ENCODE data around the gene PPP2R3B. TPM values are rescaled to one million over a fixed set of nuclear protein-coding genes. Genes with fewer than 3 reads are reported as not detected.

The PPP2R3B gene
- total RNA-seq, 2 donors from 2014 or later, result 23.9 to 37.8 TPM

- no peak for DNase-seq (ENCODE audit: low spot score in 2 of 2)
- peaks cover 0 to 4% of the 10 kb centered on the region in 2 donors for H3K9me3 Mint-ChIP-seq
- ATAC-seq, result no peak
- H3K36me3 Mint-ChIP-seq, result peaks cover 19 to 36% of the 10 kb centered on the region in 2 donors
- H3K27ac Mint-ChIP-seq, result no peak overlapping the region
Measured at GRCh38 chrX:363621-364375, 22.9 kb downstream of the PPP2R3B start.

GRCh38 chrX:362937-363620 is 23.6 kb downstream of the PPP2R3B start:
- Mint-ChIP-seq H3K9me3 (peaks cover 0 to 4% of the 10 kb centered on the region in 2 donors), H3K27ac (no peak overlapping the region), H3K36me3 (peaks cover 22 to 37% of the 10 kb centered on the region in 2 donors)
- DNase-seq (ENCODE audit: low spot score in 2 of 2), result no peak
- ATAC-seq, result no peak

- H3K9me3 Mint-ChIP-seq, result peaks cover 5 to 10% of the 10 kb centered on the region in 2 donors
- no peak overlapping the region for H3K27ac Mint-ChIP-seq
- ATAC-seq, result no peak
Measured at GRCh38 chrX:362351-362750, 24.4 kb downstream of the PPP2R3B start.

GRCh38 chrX:361231-362145 is 25.2 kb downstream of the PPP2R3B start:
- Mint-ChIP-seq H3K27ac (peak overlapping the region in 1 of 2 donors; percentile 67), H3K36me3 (peaks cover 38 to 52% of the 10 kb centered on the region in 2 donors), H3K9me3 (peaks cover 6 to 12% of the 10 kb centered on the region in 2 donors)
- DNase-seq (ENCODE audit: low spot score in 2 of 2), result no peak
- ATAC-seq, result no peak

More at GRCh38 chrX:362351-362750, 24.4 kb downstream of the PPP2R3B start:
- DNase-seq (ENCODE audit: low spot score in 2 of 2), result no peak
- peaks cover 29 to 44% of the 10 kb centered on the region in 2 donors for H3K36me3 Mint-ChIP-seq

GRCh38 chrX:360496-361150 is 26.1 kb downstream of the PPP2R3B start:
- DNase-seq (ENCODE audit: low spot score in 2 of 2) (no peak), ATAC-seq (no peak)
- Mint-ChIP-seq H3K27ac (no peak overlapping the region), H3K36me3 (peaks cover 44 to 58% of the 10 kb centered on the region in 2 donors), H3K9me3 (peaks cover 6 to 12% of the 10 kb centered on the region in 2 donors)

- DNase-seq (ENCODE audit: low spot score in 2 of 2), result no peak
- ATAC-seq, result no peak
- Mint-ChIP-seq H3K27ac (no peak overlapping the region), H3K9me3 (peaks cover 6 to 12% of the 10 kb centered on the region in 2 donors), H3K36me3 (peaks cover 49 to 61% of the 10 kb centered on the region in 2 donors)
Measured at GRCh38 chrX:358651-359143, 28.0 kb downstream of the PPP2R3B start.

GRCh38 chrX:357693-358471 is 28.8 kb downstream of the PPP2R3B start:
- Mint-ChIP-seq H3K27ac (peak overlapping the region; percentile 88 to 92), H3K36me3 (peaks cover 49 to 61% of the 10 kb centered on the region in 2 donors), H3K9me3 (peaks cover 6 to 12% of the 10 kb centered on the region in 2 donors)
- DNase-seq (ENCODE audit: low spot score in 2 of 2) (peak in 1 of 2 donors; percentile 22), ATAC-seq (peak; percentile 94 to 96)

- peaks cover 6 to 12% of the 10 kb centered on the region in 2 donors for H3K9me3 Mint-ChIP-seq
- peak; percentile 27 to 39 for ATAC-seq
- H3K36me3 Mint-ChIP-seq, result peaks cover 49 to 57% of the 10 kb centered on the region in 2 donors
- H3K27ac Mint-ChIP-seq, result peak overlapping the region; percentile 88 to 92
- no peak for DNase-seq (ENCODE audit: low spot score in 2 of 2)
Measured at GRCh38 chrX:357035-357692, 29.5 kb downstream of the PPP2R3B start.

GRCh38 chrX:356385-357034 is 30.2 kb downstream of the PPP2R3B start:
- DNase-seq (ENCODE audit: low spot score in 2 of 2), result no peak
- peaks cover 6 to 12% of the 10 kb centered on the region in 2 donors for H3K9me3 Mint-ChIP-seq
- H3K36me3 Mint-ChIP-seq, result peaks cover 46 to 50% of the 10 kb centered on the region in 2 donors
- ATAC-seq, result peak in 1 of 2 donors; percentile 60
- peak overlapping the region; percentile 88 to 92 for H3K27ac Mint-ChIP-seq

GRCh38 chrX:355329-356050 is 31.2 kb downstream of the PPP2R3B start:
- no peak for ATAC-seq
- Mint-ChIP-seq H3K9me3 (peaks cover 6 to 8% of the 10 kb centered on the region in 2 donors), H3K27ac (peak overlapping the region in 1 of 2 donors; percentile 88), H3K36me3 (peaks cover 39 to 40% of the 10 kb centered on the region in 2 donors)
- no peak for DNase-seq (ENCODE audit: low spot score in 2 of 2)

GRCh38 chrX:353566-354535 is 32.9 kb downstream of the PPP2R3B start:
- Mint-ChIP-seq H3K27ac (no peak overlapping the region), H3K9me3 (peaks cover 6 to 8% of the 10 kb centered on the region in 2 donors), H3K36me3 (peaks cover 25 to 31% of the 10 kb centered on the region in 2 donors)
- DNase-seq (ENCODE audit: low spot score in 2 of 2) (no peak), ATAC-seq (no peak)

- Mint-ChIP-seq H3K36me3 (peaks cover 21 to 24% of the 10 kb centered on the region in 2 donors), H3K9me3 (peaks cover 5 to 6% of the 10 kb centered on the region in 2 donors), H3K27ac (no peak overlapping the region)
- no peak for ATAC-seq
- DNase-seq (ENCODE audit: low spot score in 2 of 2), result peak in 1 of 2 donors; percentile 50
Measured at GRCh38 chrX:352582-353314, 34.0 kb downstream of the PPP2R3B start.
